Keratinocyte (primary cell): Measurements from ENCODE around the gene SAMD8.

Experiments used
- CTCF ChIP-seq, 3 experiments: IDR thresholded peaks in 1 of 3; conservative IDR thresholded peaks in 1 of 3; optimal IDR thresholded peaks in 1 of 3; 2 replicates in 2 of 3; 3 replicates in 1 of 3; pipeline versions ENCODE3 to v1.5.1; 2011; ENCODE audit warnings: low read length in 3 of 3, mild to moderate bottlenecking in 3 of 3, moderate library complexity in 2 of 3, control low read depth in 1 of 3, inconsistent platforms in 1 of 3; ENCODE audit not compliant: insufficient read depth in 2 of 3; ENCODE audit errors: extremely low read depth in 1 of 3
- EZH2 ChIP-seq: IDR thresholded peaks from one replicate; pipeline ENCODE4 v1.6.1; 2012; ENCODE audit warnings: inconsistent platforms, mild to moderate bottlenecking, low read length, moderate library complexity

- no peak for TF ChIP-seq CTCF (optimal IDR thresholded peaks at IDR 0.05 in 1 of 3, IDR thresholded peaks at IDR 0.05 in 1 of 3, conservative IDR thresholded peaks at IDR 0.05 in 1 of 3; ENCODE audit: extremely low read depth in 1 of 3, insufficient read depth in 2 of 3, low read length in 3 of 3)
- no peak for TF ChIP-seq EZH2
These were observed 30.1 kb upstream of the SAMD8 start for GRCh38 chr10:75081379-75081778.
